ENCODE measurements around the gene BTF3.
"Not testable (repeated sequence)": the region's sequence is repeated elsewhere in the genome, so short reads cannot be mapped to it uniquely, and the experiment has no call there.

BTF3 gene

DNA sequence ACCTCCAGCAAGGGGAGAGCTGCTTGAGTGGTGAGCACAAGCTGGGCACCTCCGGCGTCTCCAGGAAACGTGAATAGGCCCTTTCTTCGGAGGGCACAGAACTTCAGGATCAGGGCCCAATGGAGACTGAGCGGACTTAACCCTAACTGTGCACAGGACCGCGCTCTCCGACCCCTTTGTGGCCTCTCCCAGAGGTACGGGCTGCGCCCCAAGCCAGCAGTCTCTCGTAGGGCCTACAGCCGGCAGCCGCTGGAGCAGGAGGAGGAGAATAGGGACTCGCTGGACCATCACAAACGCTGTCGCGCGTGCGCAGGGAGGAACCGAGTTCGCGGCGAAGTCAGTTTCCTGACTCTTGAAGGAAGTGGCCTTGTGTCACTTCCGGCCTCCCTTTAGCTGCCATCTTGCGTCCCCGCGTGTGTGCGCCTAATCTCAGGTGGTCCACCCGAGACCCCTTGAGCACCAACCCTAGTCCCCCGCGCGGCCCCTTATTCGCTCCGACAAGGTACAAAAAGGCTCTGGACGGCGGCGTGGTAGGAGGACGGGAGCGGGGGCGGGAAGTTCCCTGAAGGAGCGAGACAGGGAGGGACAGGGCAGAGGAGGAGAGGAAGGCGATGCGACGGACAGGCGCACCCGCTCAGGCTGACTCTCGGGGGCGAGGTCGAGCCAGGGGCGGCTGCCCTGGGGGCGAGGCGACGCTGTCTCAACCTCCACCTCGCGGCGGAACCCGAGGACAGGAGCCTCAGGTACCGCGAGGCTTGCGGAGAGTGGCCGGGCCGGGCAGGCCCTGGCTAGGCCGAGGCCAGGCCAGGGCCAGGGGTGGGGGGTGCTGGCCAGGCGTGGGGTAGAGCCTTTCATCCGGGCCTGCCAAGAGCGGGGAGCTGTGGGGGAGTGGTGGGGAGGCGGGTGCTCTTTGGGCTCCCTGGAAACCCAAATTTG, at the start of gene BTF3:
Gene BTF3, plus strand, starts transcription at position 386 of the 936 bp plus-strand sequence. Its CDS starts 226 bp downstream, at position 612.
- peak; percentile 97 to 98 (median 97) for DNase-seq

DNA sequence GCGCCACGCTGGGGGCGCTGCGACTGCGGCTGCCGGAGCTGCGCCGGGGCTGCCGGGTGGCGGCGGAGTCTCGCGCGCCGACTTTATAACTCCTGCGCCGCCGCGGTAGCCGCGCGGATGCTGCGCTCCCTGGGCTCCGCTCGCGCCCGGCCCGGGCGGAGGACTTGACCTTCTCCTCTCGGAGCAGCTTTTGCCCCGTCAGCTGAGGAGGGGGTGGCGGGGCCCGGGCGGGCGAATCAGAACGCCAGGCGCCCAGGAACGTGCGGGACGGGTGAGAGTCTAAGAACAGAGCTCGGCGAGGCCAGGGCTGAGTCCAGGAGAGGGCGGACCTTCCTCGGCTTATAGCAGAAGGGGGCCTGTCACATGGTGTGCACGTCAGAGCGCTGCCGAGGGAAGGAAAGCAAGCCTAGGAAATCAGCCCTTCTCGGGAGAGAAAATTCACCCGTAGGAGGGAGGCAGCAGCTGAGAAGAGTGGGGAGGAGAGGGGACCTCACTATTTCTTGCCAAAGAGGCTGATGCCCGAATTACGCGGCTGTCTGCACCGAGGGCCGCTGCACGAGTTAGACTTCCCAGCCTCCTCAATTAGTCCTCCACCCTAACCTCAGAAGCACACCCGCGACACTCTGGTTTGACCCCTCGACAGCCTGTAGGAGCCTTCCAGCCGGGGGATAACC, 49.6 kb upstream of the BTF3 start, which contains the start of gene FOXD1:
Gene FOXD1, minus strand, starts transcription at position 315 of the 674 bp plus-strand sequence. CDS start 415 bp downstream, outside the sequence.
- peak; percentile 70 to 78 (median 72) for DNase-seq

DNA sequence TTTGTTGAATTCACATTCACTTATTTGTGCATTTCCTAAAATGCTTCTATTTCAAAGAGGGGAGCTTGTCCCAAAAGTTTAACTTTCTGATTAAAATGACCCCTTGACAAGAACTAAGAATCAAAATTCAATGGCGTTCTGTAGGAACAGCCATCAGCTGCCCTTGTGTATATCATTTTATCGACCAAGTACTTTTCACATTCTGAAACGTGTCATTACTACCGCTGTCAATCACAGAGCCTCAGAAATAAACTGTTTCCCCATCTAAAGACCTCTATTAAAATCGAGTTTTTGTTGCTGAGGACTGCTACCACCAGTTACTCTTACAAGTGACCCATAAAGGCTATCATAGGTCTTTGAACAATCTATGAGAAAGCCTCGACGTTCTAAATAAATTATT, 48.1 kb upstream of the BTF3 start:
- no peak for DNase-seq

DNA sequence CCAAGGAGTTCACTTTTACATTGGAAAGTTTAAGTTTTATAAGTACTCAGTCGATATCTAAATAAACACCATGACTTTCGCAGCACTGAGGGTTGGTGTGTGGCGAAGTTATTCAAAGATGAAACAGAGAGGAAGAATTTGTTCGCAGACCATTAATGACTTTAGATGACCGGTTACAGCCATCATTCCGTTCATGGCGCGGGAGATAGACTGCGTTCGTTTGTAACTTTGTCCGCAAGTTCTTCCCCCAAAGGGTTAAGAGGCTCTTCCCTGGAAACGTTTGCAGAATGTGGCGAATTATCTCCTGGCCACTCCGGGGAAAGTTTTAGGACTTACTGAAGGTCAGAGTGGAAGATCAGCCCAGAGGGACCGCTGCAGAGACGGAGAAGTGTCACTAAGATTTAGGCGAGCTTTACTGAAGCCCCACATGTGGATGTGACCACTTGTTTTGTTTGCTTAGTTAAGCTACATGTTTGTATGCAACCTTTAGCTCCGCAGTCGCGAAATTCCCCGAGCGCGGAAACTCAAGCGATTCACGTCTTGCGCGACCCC, 47.5 kb upstream of the BTF3 start:
- no peak for DNase-seq

DNA sequence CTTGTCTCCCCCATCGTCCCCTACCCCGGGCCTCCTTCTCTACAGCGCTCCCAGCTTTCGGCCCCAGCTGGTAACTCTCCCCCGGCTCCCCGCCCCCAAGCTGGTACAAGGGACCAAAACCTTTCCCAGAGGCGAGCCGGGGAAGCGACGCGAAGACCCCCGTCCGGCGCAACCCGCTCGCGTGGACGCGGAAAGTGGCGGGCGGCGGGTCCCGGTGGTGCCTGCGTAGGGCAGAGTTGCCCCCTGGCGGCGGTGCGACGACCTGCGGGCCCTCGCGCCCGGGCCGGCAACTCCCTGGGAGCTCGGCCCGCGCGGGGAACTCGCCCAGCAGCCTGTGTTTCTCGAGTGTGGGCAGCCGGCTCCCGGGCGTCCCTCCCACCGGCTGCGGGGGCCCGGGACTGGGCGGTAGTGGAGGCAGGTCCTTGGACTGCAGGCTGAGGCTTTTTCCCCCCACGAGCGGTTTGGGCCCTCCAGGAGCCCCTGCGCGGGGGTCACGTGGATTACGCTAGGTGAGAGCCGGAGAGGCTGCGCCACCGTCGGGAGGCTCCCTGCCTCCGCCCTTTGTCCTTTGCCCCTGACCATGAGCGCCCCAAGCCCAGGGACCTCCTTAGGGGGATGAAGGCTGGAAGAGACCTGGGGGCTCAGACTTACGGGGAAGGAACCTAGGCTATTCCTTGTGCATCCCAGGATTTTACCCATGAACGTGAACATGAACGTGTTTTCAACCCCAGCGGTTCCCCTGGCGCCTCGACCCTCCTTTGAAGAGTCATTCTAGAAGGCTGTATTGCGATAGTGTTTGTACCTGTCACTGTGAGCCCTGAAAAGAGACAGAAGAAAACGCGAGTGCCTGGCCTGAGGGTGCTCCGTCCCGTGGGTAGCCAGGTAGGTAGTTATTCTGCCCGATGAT, 46.8 kb upstream of the BTF3 start:
- peak; percentile 60 to 89 (median 73) for DNase-seq

DNA sequence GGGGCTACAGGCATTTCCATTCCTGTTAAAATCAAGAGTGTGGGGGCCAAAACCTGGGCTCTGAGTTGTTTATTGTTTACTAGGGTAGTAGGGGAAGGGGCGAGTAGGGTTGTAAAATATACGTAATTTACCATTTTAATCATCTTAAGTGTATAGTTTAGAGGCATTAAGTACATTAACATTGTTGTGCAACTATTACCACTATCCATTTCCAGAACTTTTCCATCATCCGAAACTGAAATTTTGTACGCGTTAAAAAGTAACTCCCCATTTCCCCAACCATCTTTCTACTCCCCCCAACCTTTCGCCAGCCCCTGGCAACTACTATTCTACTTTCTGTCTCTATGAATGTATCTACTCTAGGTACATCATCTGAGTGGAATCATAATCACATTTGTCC, 46.0 kb upstream of the BTF3 start:
- DNase-seq = no peak

DNA sequence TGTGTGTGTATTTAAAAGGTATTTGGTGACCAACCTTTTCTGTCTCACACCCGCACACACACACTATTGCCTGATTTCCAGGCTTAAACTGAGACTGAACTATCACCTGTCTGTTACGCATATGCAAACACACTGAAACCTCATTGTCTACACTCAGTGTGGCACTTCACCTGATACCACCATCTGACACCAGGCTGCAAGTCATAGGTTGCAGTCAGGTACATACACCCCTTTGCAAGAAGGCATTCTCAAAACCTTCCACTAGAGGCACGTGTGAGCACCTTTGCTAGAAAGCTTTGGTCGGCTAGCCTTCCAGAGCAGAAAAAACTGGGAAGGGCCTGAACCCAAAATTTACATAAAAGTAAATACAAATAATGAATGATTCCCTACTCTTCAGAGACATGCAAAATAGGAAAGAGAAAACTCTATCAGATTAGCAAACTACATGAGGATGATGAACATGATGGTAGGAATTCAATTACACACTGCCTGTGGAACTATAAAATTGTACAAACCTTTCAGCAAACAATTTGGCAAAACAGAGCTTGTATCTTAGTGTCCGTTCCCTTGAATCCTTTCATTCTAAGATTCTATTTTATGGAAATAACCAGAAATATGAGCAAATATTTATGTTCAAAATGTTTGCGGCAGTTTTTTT, 43.7 kb upstream of the BTF3 start:
- peak; percentile 42 to 57 (median 50) for DNase-seq

DNA sequence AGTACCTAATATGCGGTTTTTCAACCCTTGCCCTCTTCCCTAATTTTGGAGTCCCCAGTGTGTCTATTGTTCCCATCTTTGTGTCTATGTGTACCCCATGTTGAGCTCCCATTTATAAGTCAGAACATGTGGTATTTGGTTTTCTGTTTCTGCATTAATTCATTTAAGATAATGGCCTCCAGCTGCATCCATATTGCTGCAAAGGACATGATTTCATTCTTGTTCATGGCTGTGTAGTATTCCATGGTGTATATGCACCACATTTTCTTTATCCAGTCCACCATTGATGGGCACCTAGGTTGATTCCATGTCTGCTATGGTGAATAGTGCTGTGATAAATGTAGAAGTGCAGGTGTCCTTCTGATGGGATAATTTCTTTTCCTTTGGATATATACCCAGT, 41.8 kb upstream of the BTF3 start:
- not testable (repeated sequence) for DNase-seq

DNA sequence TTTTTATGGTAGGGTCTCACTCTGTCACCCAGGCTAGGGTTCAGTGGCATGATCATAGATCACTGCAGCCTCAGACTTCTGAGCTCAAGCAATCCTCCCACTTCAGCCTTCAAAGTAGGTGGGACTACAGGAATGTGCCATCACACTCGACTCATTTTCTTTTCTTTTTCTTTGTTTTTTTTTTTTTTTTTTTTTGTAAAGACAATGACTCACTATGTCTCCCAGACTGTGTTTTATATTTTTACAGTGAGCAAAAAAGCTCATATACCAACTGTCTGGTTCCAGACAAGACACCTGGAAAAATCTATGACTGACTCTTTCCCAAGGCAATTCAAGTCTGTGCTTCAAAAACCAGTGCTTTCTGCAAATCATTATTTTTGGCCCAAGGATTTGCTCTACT, 38.9 kb upstream of the BTF3 start:
- DNase-seq = no peak

DNA sequence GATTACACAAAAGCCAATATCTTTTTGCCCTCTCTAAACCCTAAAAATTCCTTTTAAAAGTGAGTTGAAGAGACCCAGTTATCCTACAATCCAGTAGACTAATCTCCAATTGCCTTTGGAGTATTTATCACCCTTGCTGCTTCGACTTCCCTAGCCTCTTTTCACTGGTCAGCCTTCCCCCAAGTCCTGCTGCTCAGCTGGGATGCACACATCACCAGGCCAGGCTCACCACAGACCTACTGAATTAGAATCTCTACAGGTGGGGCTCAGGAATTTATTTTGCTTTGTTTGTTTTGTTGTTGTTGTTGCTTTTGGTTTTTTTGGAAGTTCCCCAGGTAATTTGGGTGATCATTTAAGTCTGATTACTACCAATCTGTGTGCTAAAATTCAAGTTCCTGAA, 38.1 kb upstream of the BTF3 start:
- DNase-seq = no peak

DNA sequence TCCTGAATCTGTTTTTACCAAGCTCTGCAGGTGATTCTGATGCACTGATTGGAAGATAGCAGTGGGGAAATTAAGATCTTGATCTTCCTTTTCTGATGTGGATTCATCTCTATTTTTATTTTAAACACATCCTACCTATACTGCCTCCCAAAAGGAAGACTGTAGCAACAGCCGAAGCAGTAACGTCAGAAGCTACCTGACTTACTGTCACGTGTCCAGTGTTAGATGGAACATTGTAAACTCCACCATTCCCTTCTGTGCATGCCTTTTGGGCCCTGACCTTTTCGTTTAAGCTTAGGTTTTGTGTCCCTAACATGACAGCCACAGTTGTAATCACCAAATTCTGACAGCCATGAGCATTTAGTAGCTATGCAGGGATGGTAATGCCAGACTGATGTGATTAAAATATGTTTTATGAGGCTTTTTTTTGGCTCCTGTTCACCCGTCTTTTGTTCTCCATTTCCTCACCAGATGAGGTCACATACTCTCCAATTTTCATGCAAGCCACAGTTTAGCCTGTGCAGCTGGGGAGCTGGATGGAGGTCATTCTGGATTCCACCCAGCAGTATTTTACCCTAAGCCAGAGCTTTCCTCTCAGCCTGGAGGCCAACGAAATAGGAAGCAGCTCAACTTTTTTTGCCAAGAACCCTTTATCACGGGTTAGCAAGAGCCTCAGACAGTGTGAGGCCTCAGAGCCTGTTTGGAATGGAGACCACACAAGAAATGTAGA, 34.1 kb upstream of the BTF3 start:
- no peak for DNase-seq

DNA sequence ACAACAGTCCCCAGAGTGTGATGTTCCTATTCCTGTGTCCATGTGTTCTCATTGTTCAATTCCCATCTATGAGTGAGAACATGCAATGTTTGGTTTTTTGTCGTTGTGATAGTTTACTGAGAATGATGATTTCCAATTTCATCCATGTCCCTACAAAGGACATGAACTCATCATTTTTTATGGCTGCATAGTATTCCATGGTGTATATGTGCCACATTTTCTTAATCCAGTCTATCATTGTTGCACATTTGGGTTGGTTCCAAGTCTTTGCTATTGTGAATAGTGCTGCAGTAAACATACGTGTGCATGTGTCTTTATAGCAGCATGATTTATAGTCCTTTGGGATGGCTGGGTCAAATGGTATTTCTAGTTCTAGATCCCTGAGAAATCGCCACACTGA, 29.6 kb upstream of the BTF3 start:
- not testable (repeated sequence) for DNase-seq

DNA sequence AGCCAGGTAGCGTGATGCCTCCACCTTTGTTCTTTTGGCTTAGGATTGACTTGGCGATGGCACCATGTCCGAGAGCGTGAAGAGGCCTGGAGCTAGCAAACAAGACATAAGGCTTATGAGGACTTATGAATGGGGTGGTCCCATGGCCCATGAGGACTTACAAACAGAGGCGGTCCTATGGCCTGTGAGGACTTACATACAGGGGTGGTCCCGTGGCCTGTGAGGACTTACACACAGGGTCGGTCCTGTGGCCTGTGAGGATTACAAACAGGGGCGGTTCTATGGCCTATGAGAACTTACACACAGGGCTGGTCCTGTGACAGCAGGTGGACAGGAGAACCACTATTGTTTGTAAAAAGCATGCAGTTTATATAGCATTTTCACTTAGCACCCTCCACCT, 28.4 kb upstream of the BTF3 start:
- no peak for DNase-seq

DNA sequence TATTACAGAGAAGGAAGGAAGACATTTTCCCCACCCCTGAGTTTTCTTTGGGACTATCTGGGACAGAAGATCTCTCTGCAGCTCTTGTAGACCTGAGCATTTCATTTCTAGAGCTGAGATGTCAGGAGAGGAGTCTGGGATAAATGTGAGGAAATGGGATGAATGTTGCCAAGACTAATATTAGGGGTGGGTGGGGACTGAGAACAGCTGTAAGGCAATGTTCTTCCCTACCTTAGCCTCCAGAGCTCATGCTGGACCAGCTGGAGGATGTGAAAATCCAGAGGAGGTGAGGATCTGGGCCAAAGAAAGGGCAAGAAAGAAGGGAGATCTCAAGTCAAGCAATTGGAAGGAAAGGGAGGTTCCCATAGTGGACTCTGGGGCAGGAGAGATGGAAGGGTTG, 26.6 kb upstream of the BTF3 start:
- DNase-seq = no peak

DNA sequence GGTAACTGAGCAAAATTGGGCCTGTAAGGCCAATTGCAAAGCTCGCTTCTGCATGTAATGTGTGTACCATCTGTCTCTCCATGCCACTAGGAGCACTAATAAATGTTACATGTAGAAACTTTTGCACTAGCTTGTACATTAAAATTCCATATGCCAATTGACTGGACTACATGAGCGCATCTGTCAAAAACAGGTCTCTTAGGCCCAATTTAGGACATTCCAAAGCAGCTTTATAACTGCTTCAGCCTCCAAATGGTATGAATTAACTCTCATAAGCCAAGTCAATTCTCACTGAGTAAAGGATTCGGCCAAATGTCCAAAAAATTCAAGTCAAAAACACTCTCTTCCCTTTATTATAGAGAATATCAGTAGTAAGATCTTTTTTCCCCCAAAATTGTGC, 26.1 kb upstream of the BTF3 start:
- DNase-seq = no peak

DNA sequence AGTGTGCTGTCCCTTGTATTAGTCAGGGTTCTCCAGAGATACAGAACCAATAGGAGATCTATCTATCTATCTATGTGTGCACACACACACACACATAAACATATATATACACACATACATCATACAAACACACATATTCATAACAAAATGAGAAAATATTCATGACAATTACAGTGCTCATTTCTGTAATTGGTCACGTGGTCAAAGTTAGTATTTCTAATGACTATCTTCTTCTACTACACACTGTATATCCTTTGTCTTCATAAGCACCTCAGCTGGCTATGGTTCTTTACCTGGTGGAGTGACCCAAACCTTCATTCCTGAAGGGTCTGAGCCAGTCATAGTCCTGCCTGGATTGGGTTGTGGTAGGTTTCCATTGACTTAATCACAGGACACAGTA, 17.7 kb upstream of the BTF3 start:
- no peak for DNase-seq

DNA sequence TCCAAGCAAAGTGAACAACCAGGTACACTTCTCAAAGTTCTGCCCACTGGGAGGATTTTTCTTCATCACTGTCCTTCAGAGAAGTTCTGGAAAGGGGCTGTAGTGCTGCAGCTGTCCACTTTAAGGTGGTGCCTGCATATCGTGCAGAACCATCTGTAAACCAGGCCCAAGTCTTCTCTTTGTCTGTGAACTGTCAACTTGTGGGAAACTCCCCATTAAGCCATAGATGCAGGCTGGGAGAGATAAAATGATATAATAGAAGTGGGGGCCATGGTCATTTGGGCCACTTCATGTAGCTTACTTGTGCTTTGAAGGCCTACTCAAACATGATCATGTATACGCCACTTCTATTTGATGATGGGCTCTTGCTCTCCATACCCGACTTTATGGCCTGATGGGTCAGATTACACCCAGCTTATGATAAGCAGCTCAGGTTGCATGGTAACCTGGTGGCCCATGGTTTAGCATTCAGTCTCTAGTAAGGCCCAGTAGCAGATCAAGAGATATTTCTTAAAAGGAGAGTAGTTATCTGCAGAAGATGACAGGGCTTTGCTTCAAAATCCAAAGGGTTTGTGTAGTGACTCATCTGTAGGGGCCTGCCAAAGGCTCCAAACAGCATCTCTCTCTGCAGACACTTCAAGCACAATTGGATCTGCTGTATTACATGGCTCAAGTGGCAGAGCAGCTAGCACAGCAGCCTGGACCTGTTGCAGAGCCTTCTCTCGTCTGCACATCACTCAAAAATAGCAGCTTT, 15.7 kb upstream of the BTF3 start:
- no peak for DNase-seq

DNA sequence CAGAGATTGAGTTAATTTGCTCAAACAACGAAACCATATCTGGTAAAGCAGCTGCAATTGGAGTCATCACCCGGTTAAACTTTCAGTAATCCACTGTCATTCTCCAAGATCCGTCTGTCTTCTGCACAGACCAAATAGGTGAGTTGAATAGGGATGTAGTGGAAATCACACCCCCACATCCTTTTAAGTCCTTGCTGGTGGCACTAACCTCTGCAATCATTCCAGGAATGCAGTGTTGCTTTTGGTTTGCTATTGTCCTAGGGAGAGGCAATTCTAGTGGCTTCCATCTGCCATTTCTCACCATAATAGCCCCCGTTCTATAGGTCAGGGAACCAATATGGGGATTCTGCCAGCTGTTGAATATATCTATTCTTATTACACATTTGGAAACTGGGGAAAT, 14.6 kb upstream of the BTF3 start:
- DNase-seq = no peak

DNA sequence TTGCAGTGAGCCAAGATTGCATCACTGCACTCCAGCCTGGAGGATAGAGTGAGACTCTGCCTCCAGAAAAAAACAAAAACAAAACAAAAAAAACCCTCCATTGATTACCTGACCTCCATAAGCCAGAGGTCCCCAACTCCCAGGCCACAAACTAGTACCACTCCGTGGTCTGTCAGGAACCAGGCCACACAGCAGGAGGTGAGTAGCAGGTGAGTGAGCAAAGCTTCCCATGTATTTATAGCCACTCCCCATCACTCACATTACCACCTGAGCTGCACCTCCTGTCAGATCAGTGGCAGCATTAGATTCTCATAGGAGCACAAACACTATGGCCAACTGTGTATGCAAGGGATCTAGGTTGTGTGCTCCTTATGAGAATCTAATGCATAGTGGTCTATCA, 13.7 kb upstream of the BTF3 start:
- DNase-seq = no peak

DNA sequence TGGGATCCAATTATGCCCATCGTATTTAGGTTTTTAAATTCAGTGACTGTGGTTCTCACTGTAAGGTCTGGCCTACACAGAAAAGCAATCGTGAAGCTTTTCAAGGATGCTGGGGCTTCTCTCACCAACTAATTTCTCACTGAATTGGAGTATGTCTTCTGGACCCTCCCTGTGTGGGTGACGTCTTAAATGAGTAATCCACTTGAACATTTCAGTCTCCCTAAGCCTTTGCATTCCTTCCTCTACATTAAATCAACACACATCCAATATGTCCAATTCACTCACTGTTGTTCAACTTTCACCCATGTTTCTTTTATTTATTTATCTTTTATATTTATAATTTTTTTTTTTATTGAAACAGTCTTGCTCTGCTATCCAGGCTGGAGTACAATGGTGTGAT, 12.5 kb upstream of the BTF3 start:
- DNase-seq = no peak
